HG03521 (cell line): ENCODE results near the gene TBL1X.

Experiments used
- ATAC-seq: cut with Tn5 transposase; IDR thresholded peaks from one replicate; pipeline ENCODE4 v1.9.1; 2021; ENCODE audit warnings: mild to moderate bottlenecking, moderate library complexity; ENCODE audit not compliant: unreplicated experiment

TBL1X gene

DNA sequence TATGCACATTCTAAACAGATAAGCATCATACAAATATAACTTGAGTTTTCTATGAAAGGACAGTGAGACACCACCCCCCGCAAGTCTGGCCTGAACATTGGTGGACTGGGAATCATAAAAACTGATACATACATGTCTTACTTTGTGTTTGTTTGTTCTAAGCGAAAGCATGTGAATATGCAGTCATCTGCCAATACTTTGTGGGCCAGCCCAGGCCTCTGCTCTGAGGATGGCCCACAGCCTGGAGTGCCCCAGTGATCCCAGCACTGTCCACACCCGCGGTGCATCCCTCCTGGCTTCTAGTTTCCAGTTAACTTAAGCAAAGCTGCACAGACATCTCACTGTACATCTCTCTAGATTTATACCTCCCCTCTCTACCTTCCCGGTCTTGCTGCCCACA lies 154.3 kb downstream of the TBL1X start:
- no peak for ATAC-seq

DNA sequence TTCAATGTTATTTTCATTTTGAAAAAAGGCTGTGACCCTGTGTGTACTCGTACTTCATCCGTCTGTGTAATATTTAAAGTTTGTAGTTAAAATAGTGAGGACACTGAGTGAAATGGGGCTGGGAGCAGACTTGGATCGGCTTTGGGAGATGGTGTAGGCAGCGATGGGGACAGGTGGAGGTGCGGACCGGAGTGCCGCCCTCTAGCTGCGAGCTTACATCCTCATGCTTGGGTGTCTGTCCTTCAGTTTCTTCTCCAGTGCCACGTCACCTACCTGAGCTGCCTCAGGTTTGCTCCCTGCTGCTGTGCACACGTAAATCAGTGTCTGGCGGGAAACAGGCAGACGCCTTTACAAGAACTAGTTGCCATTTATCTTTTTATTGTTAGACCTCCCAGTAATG lies 154.7 kb downstream of the TBL1X start:
- ATAC-seq, result no peak

DNA sequence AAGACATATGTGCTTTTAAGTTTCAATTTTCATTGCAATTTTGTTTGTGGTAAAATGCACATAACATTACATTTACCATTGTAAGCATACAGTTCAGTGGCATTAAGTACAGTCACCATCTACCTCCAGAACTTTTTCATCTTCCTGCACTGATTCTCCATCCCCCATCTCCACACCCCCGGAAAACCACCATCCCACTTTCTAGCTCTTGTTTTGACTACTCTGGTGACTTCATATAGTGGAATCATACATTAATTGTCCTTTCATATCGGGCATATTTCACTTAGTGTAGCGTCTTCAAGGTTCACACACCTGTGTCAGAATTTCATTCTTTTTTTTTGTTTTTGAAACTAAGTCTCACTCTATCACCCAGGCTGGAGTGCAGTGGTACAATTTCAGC lies 157.3 kb downstream of the TBL1X start:
- no peak for ATAC-seq

DNA sequence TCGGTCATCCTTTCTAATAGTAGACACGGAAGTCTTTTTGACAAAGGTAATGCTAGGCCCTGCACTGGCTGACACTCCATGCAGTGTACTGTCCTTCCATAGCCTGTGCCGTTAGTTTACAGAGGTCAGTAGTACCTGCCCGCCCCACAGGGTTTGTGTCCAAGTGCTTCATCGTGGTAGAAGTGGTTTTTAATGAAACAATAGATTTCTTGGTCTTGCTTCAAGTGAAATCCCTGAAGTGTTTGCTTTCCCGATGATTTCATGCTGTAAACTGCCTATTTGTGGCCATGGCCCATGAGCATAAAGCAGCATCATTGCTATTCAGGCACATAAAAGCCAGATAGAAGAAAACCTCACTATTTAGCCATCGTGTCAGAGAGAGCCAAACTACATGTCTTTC lies 161.5 kb downstream of the TBL1X start:
- no peak for ATAC-seq

DNA sequence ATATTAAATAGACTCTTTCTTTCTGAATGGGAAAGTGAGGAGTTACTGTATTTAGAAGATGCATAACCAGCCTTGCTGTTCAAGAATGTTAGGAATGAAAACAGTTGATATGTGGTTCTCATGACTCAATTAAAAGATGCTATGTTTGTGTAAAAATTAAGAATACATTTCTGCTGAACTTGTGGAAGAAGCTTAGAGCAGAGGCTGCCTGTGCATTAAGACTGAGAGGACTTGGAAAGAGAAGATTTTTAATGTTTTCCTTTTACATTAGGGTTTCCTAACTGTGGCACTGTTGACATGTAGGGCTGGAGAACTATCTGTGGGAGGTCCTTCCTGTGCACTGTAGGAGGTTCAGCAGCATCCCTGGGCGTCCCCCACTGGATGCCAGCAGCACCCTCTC lies 163.1 kb downstream of the TBL1X start:
- ATAC-seq, result no peak

DNA sequence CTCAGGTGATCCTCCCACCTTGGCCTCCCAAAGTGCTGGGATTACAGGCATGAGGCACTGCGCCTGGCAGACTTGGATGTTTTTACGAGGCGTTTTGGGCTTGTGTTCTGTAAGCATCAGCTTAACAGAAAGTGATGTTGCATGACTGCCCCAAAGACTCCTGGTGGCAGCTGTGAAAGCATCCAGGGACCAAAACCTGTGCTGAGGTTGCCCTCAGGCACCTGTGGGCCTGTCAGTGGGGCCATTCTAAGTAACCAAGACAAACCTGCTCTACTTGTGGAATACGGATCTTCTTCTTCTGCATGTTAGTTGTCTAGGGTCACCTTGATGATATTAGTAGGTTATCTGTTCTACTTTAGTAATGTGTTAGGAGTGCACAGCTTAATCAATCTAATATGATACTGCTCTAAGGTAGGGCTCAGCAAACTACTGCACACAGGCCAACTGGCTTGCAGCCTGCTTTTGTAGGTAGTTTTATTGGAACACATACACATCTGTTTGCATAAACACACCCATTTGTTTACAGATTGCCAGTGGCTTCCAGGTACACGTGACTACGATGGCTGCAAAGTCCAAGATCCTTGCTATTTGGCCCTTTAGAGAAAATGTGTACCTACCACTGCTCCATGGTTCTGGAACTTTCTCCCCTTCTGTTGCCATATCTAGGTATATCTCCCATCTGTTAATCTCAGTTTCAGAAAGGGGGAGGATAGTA lies 164.1 kb downstream of the TBL1X start:
- no peak for ATAC-seq

DNA sequence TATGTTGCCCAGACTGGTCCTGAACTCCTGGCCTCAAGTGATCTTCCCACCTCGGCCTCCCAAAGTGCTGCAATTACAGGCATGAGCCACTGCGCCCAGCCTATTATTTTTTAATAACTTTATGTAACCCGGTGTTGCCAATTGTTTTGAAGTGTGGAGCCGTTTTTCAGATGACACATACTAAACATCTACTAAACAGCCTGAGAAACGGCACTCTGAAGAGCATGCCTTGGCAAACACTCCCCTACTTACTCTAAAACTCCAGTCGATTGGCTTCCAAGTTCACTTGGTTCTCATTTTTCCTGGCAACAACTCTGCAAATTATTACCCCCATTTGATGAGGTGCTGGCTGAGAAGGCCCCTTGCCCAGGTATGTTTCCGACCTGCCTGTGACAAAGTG lies 169.7 kb downstream of the TBL1X start:
- ATAC-seq, result no peak

DNA sequence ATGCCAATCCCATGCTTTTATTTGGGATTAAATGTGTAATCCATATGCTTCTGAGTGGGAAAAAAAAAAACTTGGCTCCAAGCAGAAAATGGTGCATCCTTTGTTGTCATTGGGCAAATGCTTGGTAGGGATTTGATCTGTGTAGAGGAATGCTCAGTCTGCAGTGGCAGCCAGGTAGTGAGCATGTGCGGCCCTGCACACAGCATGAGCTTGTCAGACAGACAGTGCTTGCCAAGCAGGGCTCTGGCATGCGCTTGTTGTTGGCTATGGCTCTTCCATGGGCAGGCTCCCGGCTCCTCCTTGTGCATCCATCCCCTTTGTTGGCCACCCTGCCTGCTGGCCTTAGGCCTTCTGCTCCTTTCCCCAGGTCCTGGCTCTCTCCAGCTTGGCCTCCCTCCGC lies 170.5 kb downstream of the TBL1X start:
- ATAC-seq, result no peak

DNA sequence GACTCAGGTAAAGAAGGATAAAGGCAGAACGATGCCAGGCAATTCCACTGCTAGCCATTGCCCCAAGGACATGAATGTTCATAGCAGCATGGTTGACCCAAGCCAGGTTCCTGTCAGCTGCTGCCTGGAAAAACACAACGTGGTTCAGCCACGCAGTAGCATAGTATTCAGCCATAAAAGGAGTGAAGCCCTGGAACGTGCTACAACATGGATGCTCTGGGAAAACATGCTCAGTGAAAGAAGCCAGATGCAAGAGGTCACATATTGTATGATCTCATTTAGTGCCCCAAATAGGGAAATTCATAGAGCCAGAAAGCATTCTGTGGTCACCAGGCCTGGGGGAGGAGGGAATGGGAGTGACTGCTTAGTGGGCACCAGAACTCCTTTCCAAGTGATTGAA lies 170.9 kb downstream of the TBL1X start:
- ATAC-seq, result no peak

DNA sequence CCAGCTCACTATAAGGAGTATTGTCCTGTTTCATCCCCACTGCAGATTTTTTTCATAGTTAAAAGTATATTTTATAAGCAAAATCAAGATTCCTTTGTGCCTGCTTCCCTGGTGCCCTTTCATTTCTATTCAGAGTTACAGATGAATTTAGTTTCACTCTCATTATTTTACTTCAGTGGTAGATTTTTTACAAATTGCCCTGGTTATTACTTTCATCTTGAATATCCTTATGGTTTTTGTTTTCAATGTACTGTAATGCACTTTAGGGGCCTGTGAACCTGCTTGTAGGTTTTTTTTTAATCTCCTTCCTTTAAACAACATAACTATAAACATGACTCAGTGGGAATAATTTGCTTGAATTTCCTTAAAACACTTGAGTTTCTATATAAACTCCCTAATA lies 174.0 kb downstream of the TBL1X start:
- no peak for ATAC-seq

DNA sequence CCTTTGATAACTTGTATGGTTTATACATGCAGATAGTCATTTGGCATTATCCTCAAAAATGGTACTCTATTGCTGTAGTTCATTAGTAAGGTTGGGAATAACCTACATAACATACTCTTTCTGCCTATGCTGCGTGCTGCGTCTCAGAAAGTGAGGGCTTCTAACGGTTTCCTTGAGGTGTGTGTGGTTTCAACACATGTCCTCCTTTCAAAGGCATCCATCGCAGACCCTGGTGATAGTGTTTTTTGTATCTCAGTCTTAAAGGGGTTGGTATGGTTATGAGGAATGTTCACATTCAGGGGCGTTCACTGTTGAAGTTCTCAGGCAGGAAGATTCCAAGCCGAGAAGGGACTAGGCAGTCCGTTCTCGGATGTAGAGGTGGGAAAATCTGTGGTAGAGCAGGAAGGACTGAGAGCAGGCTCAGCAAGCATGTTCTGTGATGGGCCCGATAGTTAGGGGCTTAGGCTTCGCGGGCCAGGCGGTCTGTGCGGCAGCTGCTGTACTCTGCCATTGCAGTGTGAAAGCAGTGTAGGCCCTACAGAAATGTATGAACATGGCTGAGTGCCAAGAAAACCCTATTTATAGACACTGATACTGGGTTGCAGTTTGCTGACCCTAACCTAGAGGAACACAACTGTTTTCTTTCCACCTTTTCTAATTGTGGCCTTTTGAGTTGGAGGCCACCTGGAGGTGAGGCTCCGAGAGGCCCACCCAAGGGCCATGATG lies 177.6 kb downstream of the TBL1X start:
- ATAC-seq, result no peak

DNA sequence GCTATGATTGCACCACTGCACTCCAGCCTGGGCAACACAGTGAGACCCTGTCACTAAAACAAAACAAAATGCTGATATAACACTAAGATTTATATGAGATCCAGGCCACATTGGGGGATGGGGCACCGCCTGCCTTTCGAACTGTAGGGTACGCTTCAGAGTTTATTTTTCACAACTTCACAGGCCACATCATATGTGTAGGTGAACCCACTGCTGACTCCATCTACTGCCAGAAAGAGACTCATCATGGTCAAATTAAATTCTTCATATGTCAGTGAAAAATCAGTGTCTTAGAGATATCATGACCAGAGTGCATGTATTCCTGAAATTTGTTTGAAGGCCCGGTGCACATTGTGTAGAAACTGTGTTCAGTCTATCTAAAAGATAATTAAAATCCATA lies 178.9 kb downstream of the TBL1X start:
- no peak for ATAC-seq

DNA sequence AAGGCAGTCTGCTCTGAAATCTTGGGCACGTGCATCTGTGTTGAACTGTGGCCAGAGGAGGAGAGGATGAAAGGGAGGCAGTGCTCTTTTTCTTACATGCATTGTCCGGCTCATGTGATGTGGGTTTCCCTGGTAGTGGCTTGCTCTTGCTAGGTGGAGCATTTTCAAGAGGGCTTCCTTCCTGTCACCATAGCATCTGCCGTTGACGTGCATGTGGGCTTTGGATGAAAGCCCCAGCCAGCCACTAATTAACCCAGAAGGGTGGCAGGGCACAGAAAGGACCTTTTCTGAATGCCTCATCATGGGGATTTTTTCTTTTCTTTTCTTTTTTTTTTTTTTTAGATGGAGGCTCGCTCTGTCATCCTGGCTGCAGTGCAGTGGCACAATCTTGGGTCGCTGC lies 179.5 kb downstream of the TBL1X start:
- peak; percentile 78 for ATAC-seq

DNA sequence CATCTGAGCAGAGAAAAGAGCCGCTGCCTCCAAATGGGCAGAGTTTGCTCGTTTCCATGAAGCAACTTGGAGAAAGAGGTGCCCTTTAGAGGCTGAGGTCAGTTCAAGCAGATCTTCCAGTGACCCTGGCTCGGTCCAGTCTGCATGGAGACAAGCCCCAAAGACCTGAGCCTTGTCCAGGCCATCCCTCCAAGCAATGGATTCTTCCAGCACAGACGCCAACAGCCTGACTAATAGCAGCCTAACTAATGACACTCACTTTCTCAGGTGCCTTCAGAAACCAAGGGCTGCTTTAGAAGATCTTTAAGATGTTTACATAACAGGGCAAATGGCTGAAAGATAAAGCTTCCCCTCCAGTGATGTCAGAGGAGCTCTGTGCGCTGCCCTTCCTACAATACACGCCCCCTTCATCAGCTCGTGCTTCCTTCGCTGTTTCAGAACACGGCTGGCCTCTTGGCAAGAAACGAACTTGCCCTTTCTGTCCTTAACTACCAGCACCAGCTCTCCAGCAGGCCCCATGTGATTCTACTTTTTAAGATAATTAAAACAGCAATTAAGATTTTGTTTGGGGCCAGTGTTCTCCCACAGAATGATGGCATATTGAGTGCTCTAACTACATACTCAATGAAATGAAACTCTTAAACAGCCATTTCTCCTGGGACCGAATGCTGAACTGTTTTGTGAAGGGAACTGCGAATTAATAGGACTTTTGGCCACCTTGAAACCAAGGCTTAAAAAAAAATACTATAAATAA lies 181.8 kb downstream of the TBL1X start:
- no peak for ATAC-seq

DNA sequence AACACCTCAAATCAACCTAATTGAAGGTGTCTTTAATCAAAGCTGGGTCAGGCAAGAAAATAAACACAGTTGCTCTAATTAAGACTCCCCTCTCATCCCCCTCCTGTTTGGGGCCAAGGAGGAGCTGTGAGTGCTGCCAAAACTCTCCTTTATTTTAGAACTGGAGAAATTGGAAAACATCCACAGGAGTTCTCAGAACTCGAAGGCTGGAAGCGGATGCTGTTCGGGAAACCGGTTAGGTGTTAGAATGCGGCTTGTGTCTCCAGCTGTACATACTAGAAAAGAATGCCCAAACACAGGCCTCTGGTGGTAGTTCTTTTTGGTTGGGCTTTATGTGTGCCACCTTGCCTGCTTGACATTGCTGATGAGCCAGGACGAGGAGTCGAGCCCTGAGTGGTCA lies 182.6 kb downstream of the TBL1X start:
- ATAC-seq, result no peak

DNA sequence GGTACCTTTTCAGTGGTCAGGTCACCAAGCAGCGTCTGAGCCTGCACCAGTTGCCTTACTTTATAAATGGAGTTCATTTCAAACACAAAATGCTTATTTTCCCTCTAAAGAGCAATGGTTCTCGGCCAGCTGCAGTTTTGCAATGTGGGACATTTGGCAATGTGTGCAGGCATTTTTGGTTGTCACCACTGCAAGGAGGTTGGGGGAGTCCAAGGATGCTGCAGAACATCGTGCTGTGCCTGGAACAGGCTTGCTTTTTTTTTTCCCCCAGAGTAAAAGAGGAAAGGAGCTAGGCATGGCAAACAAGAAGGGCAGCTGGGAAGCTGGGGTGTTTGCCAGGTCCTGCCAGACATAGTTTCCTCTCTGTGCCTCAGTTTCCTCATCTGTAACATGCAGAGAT lies 185.2 kb downstream of the TBL1X start:
- ATAC-seq, result no peak

DNA sequence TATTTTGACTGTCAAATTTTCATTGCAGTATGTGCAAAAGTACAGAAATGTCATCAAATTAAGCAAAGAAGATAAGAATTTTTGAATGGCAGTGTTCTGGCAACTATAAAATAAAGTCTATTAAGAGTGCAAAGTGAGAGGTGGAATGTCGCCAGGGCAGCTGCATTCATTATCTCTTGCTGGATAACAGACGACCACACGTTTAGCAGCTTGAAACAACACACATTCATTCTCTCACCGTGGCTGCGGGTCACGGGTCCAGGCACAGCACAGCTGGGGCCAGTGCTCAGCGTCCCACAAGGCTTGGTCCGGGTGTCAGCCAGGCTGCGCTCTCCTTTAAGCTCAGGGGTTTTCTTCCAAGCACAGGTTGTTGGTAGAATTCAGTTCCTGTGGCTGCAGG lies 186.9 kb downstream of the TBL1X start:
- no peak for ATAC-seq

DNA sequence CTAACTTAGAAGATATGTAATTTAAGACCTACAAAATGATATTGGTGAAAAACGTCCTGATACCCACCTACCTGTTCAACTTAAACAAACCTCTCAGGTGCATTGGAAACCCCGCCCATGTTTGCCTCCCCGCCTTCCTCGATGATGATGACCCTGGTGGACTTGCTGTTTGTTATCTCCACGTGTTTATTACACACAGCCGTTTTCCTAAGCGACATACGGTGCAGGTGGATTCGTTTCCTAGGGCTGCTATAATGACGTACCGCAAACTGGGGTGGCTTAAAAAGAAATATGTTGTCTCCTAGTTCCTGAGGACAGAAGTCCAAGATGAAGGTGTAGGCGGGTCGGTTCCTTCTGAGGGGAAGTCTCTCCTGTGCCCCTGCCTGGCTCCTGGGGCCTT lies 190.1 kb downstream of the TBL1X start:
- ATAC-seq, result no peak

DNA sequence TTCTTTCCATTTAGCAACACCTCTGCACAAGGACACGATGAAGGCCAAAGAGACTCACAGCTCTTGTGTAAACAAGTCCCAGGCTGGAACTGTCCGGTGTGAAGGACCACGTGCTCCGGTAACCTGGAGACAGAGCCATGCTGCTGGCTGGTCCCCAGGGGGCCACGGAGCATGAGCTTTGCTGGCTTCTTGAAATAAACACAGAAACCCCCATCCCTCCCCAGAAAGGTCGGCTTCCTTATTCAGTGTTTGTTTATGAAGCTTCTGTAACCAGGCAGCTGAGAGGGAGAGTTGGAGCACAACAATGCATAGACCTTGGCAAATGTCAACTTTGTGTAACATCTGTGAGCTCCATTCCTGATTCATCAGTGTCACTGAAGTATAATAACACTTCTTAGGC lies 191.4 kb downstream of the TBL1X start:
- ATAC-seq, result no peak

DNA sequence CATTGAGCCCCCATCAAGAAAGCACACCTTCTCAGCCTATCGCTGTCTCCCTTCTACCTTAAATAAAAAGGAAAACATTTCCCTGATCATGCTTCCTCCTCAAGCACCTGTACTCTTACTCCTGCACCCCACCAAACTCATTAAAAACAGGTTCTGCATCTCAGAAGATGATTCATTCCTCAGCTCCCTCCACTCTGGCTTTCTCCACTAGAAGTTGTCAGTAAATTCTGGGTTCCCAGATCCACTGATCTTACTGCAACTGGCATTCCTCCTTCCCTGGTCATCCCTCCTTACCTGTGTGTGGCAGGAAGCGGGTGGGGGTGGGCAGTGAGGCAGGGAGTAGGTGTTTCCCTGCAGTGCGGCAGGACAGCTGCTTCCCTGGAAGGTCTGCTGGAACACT lies 192.0 kb downstream of the TBL1X start:
- no peak for ATAC-seq

DNA sequence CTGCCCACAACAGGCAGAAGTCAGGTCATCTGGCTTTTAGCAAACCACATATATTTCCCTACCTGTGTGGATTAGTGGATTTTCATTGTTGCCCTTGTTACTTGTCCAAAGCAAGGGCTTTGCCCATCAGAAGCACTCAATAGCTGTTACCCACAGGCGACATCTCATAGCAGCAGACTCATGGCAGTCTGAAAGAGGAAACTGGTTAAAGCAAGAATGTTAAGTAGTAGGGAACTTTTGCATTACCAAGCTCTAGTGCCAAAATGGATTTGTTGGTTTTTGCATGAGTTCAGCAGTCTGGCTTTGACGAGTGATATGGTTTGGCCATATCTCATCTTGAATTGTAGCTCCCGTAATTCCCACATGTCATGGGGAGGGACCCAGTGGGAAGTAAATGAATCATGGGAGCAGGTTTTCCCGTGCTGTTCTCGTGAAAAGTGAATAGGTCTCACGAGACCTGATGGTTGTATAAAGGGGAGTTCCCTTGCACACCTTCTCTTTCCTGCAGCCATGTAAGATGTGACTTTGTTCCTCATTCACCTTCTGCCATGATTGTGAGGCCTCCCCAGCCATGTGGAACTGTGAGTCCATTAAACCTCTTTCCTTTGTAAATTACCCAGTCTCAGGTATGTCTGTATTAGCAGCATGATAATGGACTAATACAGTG lies 192.9 kb downstream of the TBL1X start:
- no peak for ATAC-seq

DNA sequence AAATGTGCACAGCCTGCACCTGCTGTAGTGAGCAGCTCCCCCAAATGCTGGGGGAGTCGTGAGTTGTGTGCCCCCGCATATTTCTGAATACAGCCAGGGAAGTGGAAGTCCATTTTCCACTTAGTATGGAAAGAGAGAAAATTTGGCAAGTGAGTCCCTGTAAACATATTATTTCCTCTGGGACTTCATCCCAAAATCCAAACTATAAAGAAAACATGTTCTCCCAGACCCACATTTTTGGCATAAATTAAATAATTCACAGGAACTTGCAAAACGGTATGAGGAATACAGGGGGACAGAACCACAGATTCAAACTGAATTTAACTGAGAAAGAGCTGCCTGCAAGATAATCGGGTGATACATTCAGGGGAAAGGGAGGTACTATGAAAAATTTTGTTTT lies 193.6 kb downstream of the TBL1X start:
- ATAC-seq, result no peak
